HUDEP-2 (cell line): Measurements from ENCODE around the gene SH3BGR.
"Not testable (repeated sequence)": the region's sequence is repeated elsewhere in the genome, so short reads cannot be mapped to it uniquely, and the experiment has no call there.

Experiments
- DNase-seq, 76 experiments: peaks; one replicate each; lab custom pipeline; 2025; ENCODE audit not compliant: unreplicated experiment in 76 of 76; lab: John Stamatoyannopoulos, UW

The SH3BGR gene

DNA sequence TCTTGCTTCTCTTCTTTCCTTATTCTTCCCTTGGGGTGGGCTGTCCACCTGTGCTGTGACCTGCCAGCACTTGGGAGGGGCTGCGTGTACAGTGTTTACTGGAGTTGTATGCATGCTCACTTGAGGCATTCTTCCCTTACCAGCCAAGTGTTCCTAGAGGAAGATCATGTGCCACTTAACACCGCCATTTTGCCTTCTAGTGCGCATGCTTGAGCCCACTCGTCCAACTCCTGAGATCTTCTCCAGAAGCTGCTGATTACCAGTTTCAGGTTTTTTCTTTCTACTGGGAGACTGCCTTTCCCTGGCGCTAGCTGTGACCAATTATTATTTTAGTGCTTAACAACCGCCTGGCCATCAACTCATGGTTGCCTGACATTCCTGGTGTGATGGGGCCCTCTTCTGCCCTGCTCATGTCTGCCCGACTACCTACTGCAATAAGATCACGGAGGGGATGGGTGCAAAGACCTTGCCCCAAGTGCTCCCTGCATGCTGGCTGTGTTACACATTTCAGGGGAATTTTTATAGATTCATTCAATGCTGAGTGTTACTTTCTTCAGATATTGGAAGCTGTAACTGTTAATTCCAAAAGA, 86.8 kb downstream of the SH3BGR start:
- DNase-seq, result no peak

DNA sequence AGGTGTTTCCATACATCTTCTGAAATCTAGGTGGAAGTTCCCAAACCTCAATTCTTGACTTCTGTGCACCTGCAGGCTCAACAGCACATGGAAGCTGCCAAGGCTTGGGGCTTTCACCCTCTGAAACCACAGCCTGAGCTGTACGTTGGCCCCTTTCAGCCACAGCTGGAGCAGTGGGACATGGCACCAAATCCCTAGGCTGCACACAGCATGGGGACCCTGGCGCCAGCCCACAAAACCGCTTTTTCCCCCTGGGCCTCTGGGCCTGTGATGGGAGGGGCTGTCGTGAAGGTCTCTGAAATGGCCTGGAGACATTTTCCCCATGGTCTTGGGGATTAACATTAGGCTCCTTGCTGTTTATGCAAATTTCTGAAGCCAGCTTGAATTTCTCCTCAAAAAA, 88.6 kb downstream of the SH3BGR start:
- not testable (repeated sequence) for DNase-seq

GRCh38 chr21:39542736-39543135, 91.0 kb downstream of the SH3BGR start:
- no peak for DNase-seq

GRCh38 chr21:39546522-39546921, 94.8 kb downstream of the SH3BGR start:
- DNase-seq, result no peak

DNA sequence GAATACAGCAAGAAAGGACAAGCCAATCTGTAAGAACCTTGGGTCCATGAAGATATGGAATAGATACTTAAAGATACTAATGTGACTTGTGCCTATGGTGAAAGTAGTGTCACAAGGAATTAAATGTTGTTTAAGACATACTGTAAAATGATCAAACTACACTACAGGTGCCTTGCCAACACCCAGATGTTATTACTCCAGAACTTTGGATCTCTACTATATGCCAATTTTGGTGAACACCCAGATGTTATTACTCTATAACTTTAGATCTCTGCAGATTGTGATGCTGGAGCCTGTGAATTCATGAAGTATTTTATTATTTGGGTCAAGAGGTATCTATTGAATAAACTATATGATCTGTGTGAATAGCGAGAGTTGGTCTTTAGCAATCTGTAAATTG, 101.1 kb downstream of the SH3BGR start:
- DNase-seq, result no peak

DNA sequence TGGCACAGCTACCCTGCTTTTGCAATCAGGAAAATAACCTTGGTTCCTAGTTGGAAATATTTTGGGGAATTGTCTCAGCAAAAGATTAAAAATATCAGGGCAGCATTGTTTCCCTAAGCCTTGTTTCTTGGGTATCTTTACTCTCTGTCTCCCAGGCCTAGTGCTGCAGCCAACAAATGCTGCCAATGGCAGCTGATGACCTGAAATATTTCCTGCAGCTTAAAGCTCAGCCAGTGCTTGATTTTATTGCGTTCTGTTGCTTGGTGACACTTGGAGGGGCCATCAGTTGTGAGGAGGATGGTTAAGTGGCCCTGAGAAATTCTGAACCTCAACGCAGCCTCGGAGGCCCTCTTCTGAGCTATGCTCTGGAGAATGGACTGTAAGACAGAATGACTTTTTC, 101.6 kb downstream of the SH3BGR start:
- no peak for DNase-seq

GRCh38 chr21:39555911-39556590, 104.3 kb downstream of the SH3BGR start:
- no peak for DNase-seq

DNA sequence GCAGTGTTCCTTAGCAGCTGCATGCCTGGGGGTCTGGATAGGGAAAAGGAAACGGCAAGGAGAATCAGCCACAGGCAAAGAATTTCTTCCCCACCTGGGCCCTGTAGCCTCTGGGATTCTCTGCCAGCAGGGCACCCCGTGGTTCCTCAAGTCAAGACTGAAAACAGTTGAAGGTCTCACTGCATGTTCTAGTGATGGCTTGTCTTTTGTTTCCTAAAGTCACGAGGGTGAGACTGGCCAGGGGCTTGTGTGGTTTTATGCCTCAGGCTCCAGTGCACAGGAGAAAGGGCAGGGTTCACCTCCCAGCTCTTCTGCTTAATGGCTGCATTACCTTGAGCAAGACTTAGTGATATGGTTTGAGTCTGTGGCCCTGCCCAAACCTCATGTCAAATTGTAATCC, 107.7 kb downstream of the SH3BGR start:
- DNase-seq, result no peak

GRCh38 chr21:39561140-39561539, 109.4 kb downstream of the SH3BGR start:
- no peak for DNase-seq

DNA sequence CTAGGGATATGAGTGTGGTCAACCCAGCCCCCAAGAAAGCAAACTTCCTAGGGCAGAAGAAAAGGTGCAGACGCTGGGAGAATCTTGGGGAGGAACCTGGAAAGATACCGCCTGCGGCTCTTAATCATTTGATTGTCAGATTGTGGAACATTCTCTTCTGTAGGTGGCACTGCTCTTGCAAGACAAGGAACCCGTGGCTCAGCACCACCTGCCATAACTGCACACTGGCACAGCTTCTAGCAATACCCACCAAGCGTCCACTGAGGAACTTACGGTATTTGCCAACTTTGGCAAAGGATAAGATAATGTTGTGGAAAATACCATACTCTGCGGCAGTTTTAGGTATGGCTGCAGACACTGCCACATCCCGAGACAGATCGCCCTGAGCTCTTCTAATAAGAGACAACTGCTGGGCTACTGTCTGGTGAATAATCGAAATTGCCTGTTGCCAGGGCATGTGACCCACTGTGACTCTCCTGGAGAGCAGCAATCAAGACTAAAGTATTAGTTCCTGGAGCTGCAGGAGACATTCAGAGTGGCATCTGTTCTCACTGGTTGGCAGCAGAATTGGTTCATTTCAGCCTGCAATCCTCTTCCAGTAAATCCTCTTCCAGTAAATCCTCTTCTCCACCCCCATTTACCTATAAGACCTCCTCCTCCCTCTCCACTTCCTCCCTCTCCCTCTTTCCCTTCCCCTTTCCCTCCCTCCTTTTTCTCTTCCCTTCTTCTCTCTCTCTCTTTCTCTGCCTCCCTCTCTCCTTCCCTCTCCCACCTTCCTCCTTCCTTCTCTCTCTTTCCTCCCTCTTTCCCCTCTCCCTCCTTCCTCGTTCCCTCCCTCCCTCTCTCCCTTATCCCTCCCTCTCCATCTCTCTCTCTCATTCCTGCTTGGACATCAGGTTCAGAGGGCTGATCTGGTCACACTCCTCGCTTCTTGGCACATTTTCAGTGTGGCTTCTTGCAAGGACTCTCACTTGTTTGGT, 111.3 kb downstream of the SH3BGR start:
- DNase-seq, result no peak

DNA sequence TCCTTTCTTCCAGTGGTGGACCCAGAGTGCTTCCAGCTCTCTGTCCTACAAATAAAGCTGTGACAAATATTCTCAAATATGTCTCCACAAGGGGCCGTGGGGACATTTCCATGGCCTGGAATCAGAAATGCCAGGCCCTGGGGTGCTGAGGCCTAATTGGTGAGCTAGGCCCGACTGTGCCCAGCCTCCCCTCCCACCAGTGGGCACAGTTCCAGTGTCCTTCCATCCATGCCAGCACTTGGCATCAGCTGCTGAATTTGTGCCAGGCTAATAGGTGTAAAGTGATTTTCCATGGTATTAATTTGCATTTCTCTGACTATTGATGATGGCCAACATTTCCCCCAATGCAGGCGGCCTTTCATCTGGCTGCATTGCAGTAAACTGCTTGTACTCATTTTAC, 112.4 kb downstream of the SH3BGR start:
- DNase-seq, result no peak
